ENCODE data around the gene CNGA3. TPM values are rescaled to one million over a fixed set of nuclear protein-coding genes. Genes with fewer than 3 reads are reported as not detected.

The CNGA3 gene
- total RNA-seq, 1 experiment from 2014 or later: not detected

- intact Hi-C loops (cut with micrococcal nuclease; ENCODE audit: unreplicated experiment): no loop called here
- Mint-ChIP-seq H3K4me1 (ENCODE audit: low read depth, unreplicated experiment) (no peaks in the 10 kb centered on the region), H3K36me3 (ENCODE audit: insufficient read depth, unreplicated experiment) (no peaks in the 10 kb centered on the region), H3K9me3 (ENCODE audit: low read depth, unreplicated experiment) (peaks cover 9% of the 10 kb centered on the region), H3K27me3 (ENCODE audit: unreplicated experiment) (no peaks in the 10 kb centered on the region), H3K4me3 (ENCODE audit: low read depth, unreplicated experiment) (no peak overlapping the region), H3K27ac (ENCODE audit: unreplicated experiment) (no peak overlapping the region)
- no peak for DNase-seq
- TF ChIP-seq CTCF (IDR thresholded peaks at IDR 0.05; ENCODE audit: unreplicated experiment): no peak
- BruUV-seq (replicated peaks): no TSS peak
- CTCF ChIA-PET: no interaction called here
Observed at GRCh38 chr2:98419977-98420725, 73.9 kb downstream of the CNGA3 start.

GRCh38 chr2:98422449-98422848 is 76.2 kb downstream of the CNGA3 start:
- H3K9me3 Mint-ChIP-seq (ENCODE audit: low read depth, unreplicated experiment): peaks cover 9% of the 10 kb centered on the region
- intact Hi-C loops (cut with micrococcal nuclease; ENCODE audit: unreplicated experiment): no loop called here
- H3K27ac Mint-ChIP-seq (ENCODE audit: unreplicated experiment): no peak overlapping the region
- no peaks in the 10 kb centered on the region for H3K36me3 Mint-ChIP-seq (ENCODE audit: insufficient read depth, unreplicated experiment)
- CTCF ChIA-PET: no interaction called here
- no peaks in the 10 kb centered on the region for H3K4me1 Mint-ChIP-seq (ENCODE audit: low read depth, unreplicated experiment)
- no peak for TF ChIP-seq CTCF (IDR thresholded peaks at IDR 0.05; ENCODE audit: unreplicated experiment)
- BruUV-seq (replicated peaks): no TSS peak
- no peaks in the 10 kb centered on the region for H3K27me3 Mint-ChIP-seq (ENCODE audit: unreplicated experiment)
- H3K4me3 Mint-ChIP-seq (ENCODE audit: low read depth, unreplicated experiment): no peak overlapping the region
- DNase-seq: no peak

- Mint-ChIP-seq H3K27ac (ENCODE audit: unreplicated experiment) (no peak overlapping the region), H3K9me3 (ENCODE audit: low read depth, unreplicated experiment) (peaks cover 6% of the 10 kb centered on the region), H3K27me3 (ENCODE audit: unreplicated experiment) (no peaks in the 10 kb centered on the region), H3K4me1 (ENCODE audit: low read depth, unreplicated experiment) (no peaks in the 10 kb centered on the region), H3K4me3 (ENCODE audit: low read depth, unreplicated experiment) (no peak overlapping the region), H3K36me3 (ENCODE audit: insufficient read depth, unreplicated experiment) (no peaks in the 10 kb centered on the region)
- CTCF ChIA-PET: no interaction called here
- no peak for DNase-seq
- BruUV-seq (replicated peaks): no TSS peak
- intact Hi-C loops (cut with micrococcal nuclease; ENCODE audit: unreplicated experiment): no loop called here
- TF ChIP-seq CTCF (IDR thresholded peaks at IDR 0.05; ENCODE audit: unreplicated experiment): no peak
Observed at GRCh38 chr2:98426771-98427170, 80.5 kb downstream of the CNGA3 start.

GRCh38 chr2:98432145-98432544 is 85.9 kb downstream of the CNGA3 start:
- Mint-ChIP-seq H3K36me3 (ENCODE audit: insufficient read depth, unreplicated experiment) (peaks cover 17% of the 10 kb centered on the region), H3K4me3 (ENCODE audit: low read depth, unreplicated experiment) (no peak overlapping the region), H3K9me3 (ENCODE audit: low read depth, unreplicated experiment) (no peaks in the 10 kb centered on the region), H3K4me1 (ENCODE audit: low read depth, unreplicated experiment) (peaks cover 26% of the 10 kb centered on the region), H3K27ac (ENCODE audit: unreplicated experiment) (no peak overlapping the region), H3K27me3 (ENCODE audit: unreplicated experiment) (no peaks in the 10 kb centered on the region)
- TF ChIP-seq CTCF (IDR thresholded peaks at IDR 0.05; ENCODE audit: unreplicated experiment): no peak
- CTCF ChIA-PET: no interaction called here
- no peak for DNase-seq
- intact Hi-C loops (cut with micrococcal nuclease; ENCODE audit: unreplicated experiment): no loop called here
- BruUV-seq (replicated peaks): no TSS peak

Data from Calu3 (cell line).